TTC549 (cell line): Measurements from ENCODE around the gene GLRA2.

Experiments used
- FAIRE-seq: peaks from 2 replicates; lab custom pipeline; 2012; peaks lifted over from hg19 to GRCh38; lab: Jason Lieb, UNC

GLRA2 gene

DNA sequence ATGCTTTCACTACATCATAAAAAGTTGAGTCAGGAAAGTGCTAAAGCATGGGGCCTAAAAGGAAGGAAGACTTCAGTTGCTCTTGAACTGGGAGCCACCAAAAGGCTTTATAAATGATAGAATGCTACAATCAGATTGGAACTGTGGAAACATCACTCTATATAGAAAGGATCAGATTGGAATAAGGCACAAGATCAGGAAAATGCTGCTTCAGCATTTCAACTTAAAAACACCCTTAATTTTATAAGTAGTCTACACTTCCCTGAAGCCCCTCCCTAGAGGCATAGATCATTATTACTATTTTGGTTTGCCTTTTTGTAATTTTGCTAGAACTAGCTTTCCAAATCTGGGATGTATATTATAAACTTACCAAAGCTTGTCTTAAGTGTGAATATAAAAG is 172.8 kb downstream of the GLRA2 start:
- FAIRE-seq: no peak

DNA sequence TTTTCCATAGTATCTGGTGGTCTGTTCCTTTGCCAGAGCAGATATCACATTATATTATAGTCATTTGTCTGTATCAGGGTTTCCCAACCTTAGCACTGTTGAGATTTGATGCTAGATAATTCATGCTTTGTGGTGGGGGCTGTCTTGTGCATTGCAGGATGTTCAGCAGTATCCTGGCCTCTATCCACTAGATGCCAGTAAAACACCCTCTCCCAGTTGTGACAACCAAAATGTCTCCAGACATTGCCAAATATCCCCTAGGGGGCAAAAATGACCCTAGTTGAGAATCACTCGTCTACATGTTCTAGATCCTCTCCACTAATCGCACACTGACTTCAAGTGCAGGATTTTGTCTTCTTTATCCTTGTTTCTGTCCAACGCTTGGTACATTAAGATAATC is 182.8 kb downstream of the GLRA2 start:
- no peak for FAIRE-seq

DNA sequence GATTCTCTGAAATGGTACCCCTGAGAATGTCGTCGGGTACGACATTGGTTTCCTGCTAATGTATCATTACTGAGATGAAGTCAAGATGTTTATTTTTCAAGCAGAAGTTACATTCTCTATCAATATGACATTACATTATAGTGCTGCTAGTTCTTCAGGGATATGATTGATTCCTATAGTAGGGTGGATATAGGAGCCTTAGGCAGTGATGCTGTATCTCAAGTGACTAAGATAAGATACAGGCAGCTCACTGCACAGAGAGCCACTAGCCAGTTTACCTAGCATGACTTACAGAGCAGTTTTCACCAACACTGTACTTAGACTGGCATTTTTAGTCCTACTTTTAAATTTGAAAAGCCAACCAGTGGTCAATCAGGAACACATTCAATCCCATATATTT is 188.6 kb downstream of the GLRA2 start:
- no peak for FAIRE-seq

DNA sequence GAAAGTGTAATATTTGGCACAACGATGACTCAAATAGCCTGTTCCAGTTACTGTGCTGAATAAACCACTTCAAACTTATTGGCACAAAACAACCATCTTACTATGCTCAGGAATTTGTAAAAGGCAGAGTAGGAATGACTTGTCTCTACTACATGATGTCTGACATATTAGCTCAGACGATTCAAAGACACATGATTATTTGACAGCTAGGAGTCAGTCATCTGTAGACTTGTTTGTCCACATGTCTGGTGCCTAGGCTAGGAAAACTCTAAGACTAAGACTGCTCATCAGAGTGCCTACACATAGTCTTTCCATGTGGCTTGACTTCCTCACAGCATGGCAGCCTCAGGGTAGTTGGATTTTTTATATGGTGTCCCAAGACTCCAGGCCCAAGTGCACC is 189.1 kb downstream of the GLRA2 start:
- no peak for FAIRE-seq

DNA sequence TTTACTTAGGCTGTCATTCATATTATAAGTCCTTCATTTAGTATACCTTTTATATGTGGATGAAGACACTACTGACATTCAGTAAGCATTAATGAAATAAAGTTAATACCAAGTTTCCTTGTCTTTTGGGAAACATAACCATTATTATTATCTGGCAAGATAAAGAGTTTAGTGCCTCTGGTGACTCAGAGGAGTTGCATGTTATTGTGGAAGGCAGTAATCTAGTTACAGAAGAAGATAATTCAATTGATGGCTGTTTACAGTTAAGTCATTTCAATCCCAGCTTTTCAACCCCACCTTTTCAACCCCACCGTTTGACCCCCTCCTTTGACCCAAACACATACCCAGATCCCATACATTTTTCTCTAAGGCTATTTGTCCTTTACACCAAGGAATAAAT is 199.7 kb downstream of the GLRA2 start:
- FAIRE-seq: no peak

DNA sequence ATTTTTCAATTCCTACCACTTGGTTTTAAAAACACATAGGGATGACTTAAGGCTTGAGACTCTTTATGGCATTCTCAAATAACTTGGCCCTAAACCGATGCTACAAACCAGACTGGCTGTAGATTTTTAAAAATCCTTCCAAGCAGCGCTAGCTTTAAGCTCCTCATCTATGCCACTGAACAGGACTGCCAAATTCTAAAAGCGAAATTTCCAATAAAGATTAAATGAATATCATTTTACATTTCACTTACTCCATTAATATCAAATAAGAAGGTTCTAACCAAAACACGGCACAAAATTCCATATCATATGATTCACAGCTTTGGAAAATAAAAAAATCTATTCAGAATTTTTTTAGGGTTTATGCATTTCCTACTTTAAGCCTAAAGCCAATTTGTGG is 209.3 kb downstream of the GLRA2 start:
- no peak for FAIRE-seq

DNA sequence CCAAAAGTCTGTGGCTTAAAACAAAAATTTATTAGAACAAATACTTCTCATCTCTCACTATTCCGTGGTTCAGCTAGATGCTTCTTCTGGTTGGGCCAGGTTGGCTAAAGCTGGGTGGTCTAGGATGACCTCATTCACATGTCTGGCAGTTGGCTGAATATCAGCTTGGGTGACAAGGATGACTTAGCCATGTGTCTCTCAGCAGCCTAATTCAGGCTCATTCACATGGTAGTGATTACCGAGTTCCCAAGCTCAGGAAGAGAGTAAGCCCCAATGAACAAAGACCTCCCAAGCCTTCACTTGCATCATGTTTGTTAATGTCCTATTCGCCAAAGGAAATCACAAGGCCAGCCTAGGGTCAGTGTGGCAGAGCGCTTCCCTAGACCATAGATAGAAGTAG is 224.1 kb downstream of the GLRA2 start:
- FAIRE-seq: no peak

DNA sequence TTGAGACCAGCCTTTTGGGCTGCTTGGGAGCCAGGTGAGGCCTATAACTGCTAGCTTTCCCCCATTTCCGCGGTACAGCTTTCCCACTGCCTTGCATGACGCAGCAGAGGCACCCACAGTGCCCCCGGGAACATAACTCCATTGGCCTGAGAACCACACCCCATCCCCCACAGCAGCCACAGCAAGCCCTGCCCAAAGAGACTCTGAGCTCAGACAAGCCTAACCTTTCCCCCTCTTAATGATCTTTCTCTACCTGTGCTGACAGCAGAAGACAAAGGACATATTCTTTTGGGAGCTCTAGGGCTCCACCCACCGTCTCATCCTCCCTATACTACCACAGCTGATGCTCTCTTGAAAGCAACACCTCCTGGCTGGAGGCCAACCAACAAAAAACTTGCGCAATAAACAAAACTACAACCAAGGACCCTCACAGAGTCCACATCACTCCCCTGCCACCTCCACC is 228.7 kb downstream of the GLRA2 start:
- FAIRE-seq: no peak

DNA sequence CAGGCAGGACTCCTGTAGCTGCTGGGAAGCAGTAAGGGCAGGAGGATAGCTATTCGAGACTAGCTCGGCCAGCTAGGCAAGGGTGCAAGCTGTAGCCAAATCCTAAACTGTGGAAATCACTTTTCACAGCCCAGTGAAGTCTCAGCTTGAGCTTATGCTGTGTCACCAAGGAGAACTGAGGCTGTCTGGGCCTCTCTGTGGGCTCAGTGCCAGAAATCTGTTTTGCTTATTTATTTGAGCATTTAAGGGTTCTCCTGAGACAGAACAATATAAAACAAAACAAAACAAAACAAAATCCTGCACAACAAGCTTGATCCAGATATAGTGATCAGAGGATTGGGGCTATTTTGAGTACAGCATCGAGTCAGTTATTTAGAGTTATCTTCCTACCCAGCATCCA is 246.1 kb downstream of the GLRA2 start:
- no peak for FAIRE-seq

DNA sequence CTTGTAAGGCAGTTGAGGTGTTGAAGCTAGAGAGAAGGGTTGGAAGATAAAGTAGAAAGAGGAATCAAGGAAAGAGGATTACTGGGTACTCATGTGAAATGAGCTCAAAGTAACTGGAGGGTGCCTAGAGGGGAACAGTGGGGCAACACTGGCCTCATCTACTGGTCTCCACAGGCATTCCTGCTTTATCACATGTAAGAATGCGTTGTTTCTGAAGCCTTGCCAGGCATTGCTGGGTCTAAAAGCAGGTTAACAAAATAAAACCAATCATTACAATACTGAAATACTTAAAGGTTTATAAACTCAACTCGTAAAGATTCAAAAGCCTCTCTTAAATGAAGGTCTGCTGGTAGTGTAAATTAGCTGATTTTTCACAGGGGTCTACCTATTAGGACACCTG is 247.6 kb downstream of the GLRA2 start:
- FAIRE-seq: no peak

DNA sequence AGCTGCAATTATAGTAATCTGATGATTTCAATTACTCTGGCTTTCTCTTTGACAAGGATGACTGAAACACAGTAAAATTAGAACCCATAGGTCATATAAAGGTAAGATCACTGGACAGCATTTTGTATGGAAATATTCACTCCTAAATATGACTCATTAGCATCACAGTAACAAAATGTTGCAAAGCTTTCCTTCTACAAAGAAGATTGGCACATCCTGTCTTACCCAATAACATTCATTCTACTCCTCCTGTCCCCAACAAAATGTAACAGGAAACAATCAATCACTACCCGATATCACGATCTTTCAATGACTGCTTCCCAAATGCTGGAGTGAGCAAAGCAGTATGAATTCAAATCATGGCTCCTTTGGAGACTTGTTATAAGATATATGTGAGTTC is 248.2 kb downstream of the GLRA2 start:
- FAIRE-seq: no peak

DNA sequence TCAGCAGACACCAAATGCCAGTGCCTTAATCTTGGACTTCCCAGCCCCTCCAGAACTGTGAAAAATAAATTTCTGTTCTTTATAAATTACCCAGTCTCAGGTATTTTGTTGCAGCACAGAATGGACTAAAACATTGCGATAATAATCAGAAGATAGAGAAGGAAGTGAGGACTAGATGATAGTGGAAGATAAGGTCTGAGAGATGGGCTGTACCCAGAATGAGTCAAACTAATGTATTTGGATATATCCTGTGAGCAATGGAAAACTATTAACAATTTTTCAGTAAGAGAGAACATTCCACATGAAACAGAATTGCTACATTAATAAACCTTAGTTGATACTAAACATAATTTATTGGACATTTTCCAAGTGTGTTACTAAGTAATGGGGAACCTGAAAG is 250.2 kb downstream of the GLRA2 start:
- no peak for FAIRE-seq
